K562 (cell line): ENCODE results near the gene IKZF4. TPM values are rescaled to one million over a fixed set of nuclear protein-coding genes. Genes with fewer than 3 reads are reported as not detected.

ENCODE experiments used
- CBX8 ChIP-seq: fragments of 200-600 bp; sonication (generic); IDR thresholded peaks from 2 replicates; pipeline ENCODE4 v1.6.1; 2012; ENCODE audit warnings: borderline replicate concordance, mixed run types, low read depth, mild to moderate bottlenecking, moderate library complexity, mixed read lengths, low read length, control low read depth, inconsistent platforms; ENCODE audit not compliant: poor library complexity, severe bottlenecking; ENCODE audit errors: extremely low read depth
- CREB5 ChIP-seq: fragments of 250-450 bp; sonication (Bioruptor Pico); IDR thresholded peaks from 2 replicates; pipeline ENCODE4 v1.5.0; 2020; ENCODE audit warnings: mild to moderate bottlenecking
- CUX1 ChIP-seq: fragments of 200-800 bp; sonication (Bioruptor generic); IDR thresholded peaks from 2 replicates; pipeline ENCODE4 v1.6.1; 2016; ENCODE audit warnings: missing genetic modification characterization, missing compliant biosample characterization
- FOS ChIP-seq: IDR thresholded peaks from 3 replicates; pipeline ENCODE4 v1.6.1; 2011; ENCODE audit not compliant: insufficient read length; ENCODE audit errors: extremely low read depth
- GATAD2A ChIP-seq: fragments of 450-650 bp; IDR thresholded peaks from 2 replicates; pipeline ENCODE4 v1.6.1; 2017
- HCFC1 ChIP-seq: IDR thresholded peaks from 2 replicates; pipeline ENCODE4 v1.6.1; 2012; ENCODE audit warnings: low read depth, low read length, improper control_type of control experiment
- HES1 ChIP-seq: fragments of 450-650 bp; IDR thresholded peaks from 2 replicates; pipeline ENCODE4 v1.6.1; 2016; ENCODE audit warnings: low read depth, mild to moderate bottlenecking, moderate library complexity
- NFE2 ChIP-seq: IDR thresholded peaks from 2 replicates; pipeline ENCODE4 v1.6.1; 2014; ENCODE audit warnings: antibody characterized with exemption, low read depth
- NFIX ChIP-seq: fragments of 250-450 bp; sonication (Bioruptor Pico); IDR thresholded peaks from 2 replicates; pipeline ENCODE4 v1.4.0; 2020; ENCODE audit warnings: low read depth, mild to moderate bottlenecking, moderate library complexity
- RBM22 ChIP-seq: fragments of 200-400 bp; formaldehyde crosslinking; IDR thresholded peaks from 2 replicates; pipeline ENCODE4 v1.6.1; 2018; ENCODE audit warnings: low read length, low read depth; ENCODE audit not compliant: poor library complexity, severe bottlenecking
- TAL1 ChIP-seq: fragments of 450-650 bp; IDR thresholded peaks from 2 replicates; pipeline ENCODE4 v1.6.1; 2016; ENCODE audit warnings: mild to moderate bottlenecking
- U2AF2 ChIP-seq: fragments of 200-400 bp; formaldehyde crosslinking; optimal IDR thresholded peaks from 2 replicates; pipeline ENCODE3; 2017; ENCODE audit warnings: low read depth, mild to moderate bottlenecking, low read length
- polyA plus RNA-seq, 8 experiments: library from polyadenylated mRNA; depleted of rRNA in 4 of 8; stranded (reverse) in 5 of 8; unstranded in 3 of 8; fragments of >200 nt; fragmentation: Nextera tagmentation in 2 of 8; fragmentation: Illumina TruSeq in 1 of 8; extraction: Ambion mirVana in 2 of 8; extraction: Trizol in 1 of 8; gene quantifications; 2 replicates each; pipeline versions ENCODE4 v1.2.1 to v1.2.3, GENCODE V29; 2011 to 2014; ENCODE audit warnings: inconsistent platforms in 1 of 8, missing spikeins in 1 of 8
- total RNA-seq, 7 experiments: library from RNA; depleted of rRNA in 6 of 7; stranded (reverse); fragments of >200 nt in 6 of 7; fragmentation: Illumina TruSeq in 2 of 7; extraction: Trizol in 2 of 7; gene quantifications; 2 replicates each; pipeline versions ENCODE4 v1.2.1 to v1.2.3, GENCODE V29; 2011 to 2021; ENCODE audit warnings: low replicate concordance in 1 of 7
- TF ChIP-seq, protein P1 (sequence below): fragments of 450-650 bp; IDR thresholded peaks from 2 replicates; pipeline ENCODE4 v1.6.1; 2016; ENCODE audit warnings: mild to moderate bottlenecking
- TF ChIP-seq, protein P2 (sequence below): fragments of 150-350 bp; conservative IDR thresholded peaks from 2 replicates; pipeline ENCODE4 v1.6.1; 2014; ENCODE audit warnings: low read length

The IKZF4 gene
- total and polyA plus RNA-seq, 9 of the 15 experiments (the other 6 are each of a cell fraction or from before 2014, with no cell fraction given), result 1.9 to 16.3 (median 3.6) TPM

- TF ChIP-seq, protein P1, sequence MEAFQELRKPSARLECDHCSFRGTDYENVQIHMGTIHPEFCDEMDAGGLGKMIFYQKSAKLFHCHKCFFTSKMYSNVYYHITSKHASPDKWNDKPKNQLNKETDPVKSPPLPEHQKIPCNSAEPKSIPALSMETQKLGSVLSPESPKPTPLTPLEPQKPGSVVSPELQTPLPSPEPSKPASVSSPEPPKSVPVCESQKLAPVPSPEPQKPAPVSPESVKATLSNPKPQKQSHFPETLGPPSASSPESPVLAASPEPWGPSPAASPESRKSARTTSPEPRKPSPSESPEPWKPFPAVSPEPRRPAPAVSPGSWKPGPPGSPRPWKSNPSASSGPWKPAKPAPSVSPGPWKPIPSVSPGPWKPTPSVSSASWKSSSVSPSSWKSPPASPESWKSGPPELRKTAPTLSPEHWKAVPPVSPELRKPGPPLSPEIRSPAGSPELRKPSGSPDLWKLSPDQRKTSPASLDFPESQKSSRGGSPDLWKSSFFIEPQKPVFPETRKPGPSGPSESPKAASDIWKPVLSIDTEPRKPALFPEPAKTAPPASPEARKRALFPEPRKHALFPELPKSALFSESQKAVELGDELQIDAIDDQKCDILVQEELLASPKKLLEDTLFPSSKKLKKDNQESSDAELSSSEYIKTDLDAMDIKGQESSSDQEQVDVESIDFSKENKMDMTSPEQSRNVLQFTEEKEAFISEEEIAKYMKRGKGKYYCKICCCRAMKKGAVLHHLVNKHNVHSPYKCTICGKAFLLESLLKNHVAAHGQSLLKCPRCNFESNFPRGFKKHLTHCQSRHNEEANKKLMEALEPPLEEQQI, result no peak
- TF ChIP-seq U2AF2 (no peak), HES1 (no peak), NFIX (CRISPR knock-in tag) (no peak), TAL1 (no peak), RBM22 (no peak), CBX8 (no peak), HCFC1 (0 out of 2 replicates have a peak, but pooled peaks have one; percentile 31), CREB5 (CRISPR knock-in tag) (no peak), CUX1 (no peak), NFE2 (no peak), FOS (peak; percentile 65), GATAD2A (no peak)
- TF ChIP-seq, protein P2, sequence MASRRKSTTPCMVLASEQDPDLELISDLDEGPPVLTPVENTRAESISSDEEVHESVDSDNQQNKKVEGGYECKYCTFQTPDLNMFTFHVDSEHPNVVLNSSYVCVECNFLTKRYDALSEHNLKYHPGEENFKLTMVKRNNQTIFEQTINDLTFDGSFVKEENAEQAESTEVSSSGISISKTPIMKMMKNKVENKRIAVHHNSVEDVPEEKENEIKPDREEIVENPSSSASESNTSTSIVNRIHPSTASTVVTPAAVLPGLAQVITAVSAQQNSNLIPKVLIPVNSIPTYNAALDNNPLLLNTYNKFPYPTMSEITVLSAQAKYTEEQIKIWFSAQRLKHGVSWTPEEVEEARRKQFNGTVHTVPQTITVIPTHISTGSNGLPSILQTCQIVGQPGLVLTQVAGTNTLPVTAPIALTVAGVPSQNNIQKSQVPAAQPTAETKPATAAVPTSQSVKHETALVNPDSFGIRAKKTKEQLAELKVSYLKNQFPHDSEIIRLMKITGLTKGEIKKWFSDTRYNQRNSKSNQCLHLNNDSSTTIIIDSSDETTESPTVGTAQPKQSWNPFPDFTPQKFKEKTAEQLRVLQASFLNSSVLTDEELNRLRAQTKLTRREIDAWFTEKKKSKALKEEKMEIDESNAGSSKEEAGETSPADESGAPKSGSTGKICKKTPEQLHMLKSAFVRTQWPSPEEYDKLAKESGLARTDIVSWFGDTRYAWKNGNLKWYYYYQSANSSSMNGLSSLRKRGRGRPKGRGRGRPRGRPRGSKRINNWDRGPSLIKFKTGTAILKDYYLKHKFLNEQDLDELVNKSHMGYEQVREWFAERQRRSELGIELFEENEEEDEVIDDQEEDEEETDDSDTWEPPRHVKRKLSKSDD, result no peak
Observed at GRCh38 chr12:55996715-55997534, 23.9 kb upstream of the IKZF4 start, which contains the start of gene SUOX (continued).
